Measurements from ENCODE around the gene CFAP58. TPM values are rescaled to one million over a fixed set of nuclear protein-coding genes. Genes with fewer than 3 reads are reported as not detected.

The CFAP58 gene
- total RNA-seq, 4 donors from 2014 or later = 0.13 to 0.36 (median 0.27) TPM; not detected in 1

DNA sequence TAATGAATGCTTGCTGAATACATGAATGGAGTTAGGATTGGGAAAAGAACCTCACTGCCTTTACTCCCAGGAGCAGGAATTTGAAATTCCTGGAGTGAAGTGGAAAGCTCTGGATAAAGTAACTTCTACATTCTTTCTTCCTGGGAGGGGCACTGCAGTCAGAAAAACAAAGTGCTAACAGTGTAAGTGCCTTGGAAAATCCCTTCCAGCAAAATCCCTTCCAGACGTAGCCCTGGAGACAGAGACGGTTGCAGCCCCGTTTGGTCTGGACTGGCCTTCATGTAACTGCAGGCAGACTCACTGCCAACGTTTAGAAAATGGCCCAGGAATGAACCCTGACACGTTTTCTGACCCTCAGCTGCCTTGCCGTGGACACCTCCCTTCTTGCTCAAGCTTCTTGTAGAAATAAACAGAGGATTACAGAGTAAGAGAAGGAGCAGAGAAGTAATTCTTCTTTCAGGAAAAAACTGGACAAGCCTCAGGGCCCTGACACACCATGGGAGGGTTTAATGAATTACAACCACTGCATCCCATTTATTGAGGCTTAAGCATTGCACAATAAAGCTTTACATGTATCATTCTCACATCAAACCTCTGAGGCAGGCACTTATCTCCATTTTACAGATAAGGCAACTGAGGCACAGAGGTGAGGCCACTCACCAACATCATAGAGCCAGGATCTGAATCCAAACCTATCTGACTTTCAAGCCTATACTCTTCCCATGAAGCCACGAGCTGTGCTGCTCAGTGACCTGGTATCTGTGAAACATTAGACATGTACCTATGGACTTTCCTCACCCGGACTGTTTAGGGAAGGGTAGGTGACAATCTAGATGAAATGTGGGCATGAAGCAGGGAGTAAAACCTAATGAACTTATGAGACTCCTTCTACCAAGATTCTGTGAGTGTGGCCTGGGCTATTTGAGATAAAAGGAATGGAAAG, 23.2 kb upstream of the CFAP58 start:
- no peak for TF ChIP-seq POLR2A (IDR thresholded peaks at IDR 0.05)
- TF ChIP-seq, protein P1, sequence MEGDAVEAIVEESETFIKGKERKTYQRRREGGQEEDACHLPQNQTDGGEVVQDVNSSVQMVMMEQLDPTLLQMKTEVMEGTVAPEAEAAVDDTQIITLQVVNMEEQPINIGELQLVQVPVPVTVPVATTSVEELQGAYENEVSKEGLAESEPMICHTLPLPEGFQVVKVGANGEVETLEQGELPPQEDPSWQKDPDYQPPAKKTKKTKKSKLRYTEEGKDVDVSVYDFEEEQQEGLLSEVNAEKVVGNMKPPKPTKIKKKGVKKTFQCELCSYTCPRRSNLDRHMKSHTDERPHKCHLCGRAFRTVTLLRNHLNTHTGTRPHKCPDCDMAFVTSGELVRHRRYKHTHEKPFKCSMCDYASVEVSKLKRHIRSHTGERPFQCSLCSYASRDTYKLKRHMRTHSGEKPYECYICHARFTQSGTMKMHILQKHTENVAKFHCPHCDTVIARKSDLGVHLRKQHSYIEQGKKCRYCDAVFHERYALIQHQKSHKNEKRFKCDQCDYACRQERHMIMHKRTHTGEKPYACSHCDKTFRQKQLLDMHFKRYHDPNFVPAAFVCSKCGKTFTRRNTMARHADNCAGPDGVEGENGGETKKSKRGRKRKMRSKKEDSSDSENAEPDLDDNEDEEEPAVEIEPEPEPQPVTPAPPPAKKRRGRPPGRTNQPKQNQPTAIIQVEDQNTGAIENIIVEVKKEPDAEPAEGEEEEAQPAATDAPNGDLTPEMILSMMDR (IDR thresholded peaks at IDR 0.05 in 4 of 5, conservative IDR thresholded peaks at IDR 0.05 in 1 of 5) = no peak

DNA sequence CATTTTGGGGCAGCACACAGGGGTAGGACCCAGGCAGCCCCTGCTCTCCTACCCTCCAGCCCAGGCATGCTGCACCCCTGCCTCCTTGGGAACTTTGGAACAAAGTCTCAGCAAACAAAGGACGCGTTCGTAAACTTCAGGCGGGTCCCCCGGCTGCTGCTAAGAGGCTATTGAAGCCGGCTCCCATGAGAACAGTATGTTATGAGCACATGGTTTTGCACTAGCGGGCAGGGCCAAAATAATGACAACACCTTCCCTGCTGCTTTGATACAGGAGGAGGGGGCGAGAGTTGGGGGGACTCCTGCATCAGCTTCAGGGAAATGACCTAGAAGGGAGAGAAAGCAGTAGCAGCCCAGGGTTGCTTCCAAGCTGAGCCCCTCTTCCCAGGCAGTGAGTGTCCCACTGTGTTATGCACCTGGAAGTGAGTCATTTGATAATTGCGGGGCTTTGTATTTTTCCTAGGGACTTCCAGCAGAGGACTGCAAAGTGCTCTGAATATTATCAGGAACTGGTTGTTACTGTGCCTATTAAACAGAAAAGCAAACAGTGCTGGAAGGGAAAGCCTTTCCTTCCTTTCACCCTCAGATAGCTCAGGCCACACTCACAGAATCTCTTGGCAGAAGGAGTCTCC, 22.3 kb upstream of the CFAP58 start:
- Histone ChIP-seq H3K9me3 (no peaks in the 10 kb centered on the region), H3K27me3 (no peaks in the 10 kb centered on the region), H3K36me3 (no peaks in the 10 kb centered on the region), H3K27ac (peak overlapping the region; percentile 82 to 97 (median 92)), H3K4me1 (peaks cover 78 to 83% of the 10 kb centered on the region in 2 donors), H3K4me3 (peak overlapping the region in 3 of 4 donors; percentile 4 to 6 (median 6))
- intact Hi-C loops (cut with DNase I; ENCODE audit: low total_unique reads) (loop anchor here (10.0 kb wide), 1 partner anchor 417 kb away; the partner anchor contains the start of gene STN1), in situ Hi-C loops (cut with MboI; ENCODE audit: low sequenced_read_pairs in 4 of 4) (no loop called here)
- no peak for ATAC-seq
- no peak for DNase-seq
- TF ChIP-seq POLR2A (IDR thresholded peaks at IDR 0.05) = peak; percentile 19 to 44
- TF ChIP-seq, protein P1 (IDR thresholded peaks at IDR 0.05 in 4 of 5, conservative IDR thresholded peaks at IDR 0.05 in 1 of 5) = no peak

More for the DNA sequence above, 23.2 kb upstream of the CFAP58 start:
- H3K27me3 ChIP-seq = no peaks in the 10 kb centered on the region
- in situ Hi-C loops (cut with MboI; ENCODE audit: low sequenced_read_pairs in 4 of 4) = no loop called here
- peaks cover 74 to 82% of the 10 kb centered on the region in 2 donors for H3K4me1 ChIP-seq
- H3K9me3 ChIP-seq = no peaks in the 10 kb centered on the region
- peak overlapping the region in 3 of 4 donors; percentile 4 to 6 (median 6) for H3K4me3 ChIP-seq
- peak; percentile 19 to 26 for ATAC-seq
- intact Hi-C loops (cut with DNase I; ENCODE audit: low total_unique reads) = loop anchor here (10.0 kb wide), 1 partner anchor 416 kb away; the partner anchor contains the start of gene STN1
- peak overlapping the region; percentile 82 to 97 (median 92) for H3K27ac ChIP-seq
- no peaks in the 10 kb centered on the region for H3K36me3 ChIP-seq
- DNase-seq = peak; percentile 55 to 75

DNA sequence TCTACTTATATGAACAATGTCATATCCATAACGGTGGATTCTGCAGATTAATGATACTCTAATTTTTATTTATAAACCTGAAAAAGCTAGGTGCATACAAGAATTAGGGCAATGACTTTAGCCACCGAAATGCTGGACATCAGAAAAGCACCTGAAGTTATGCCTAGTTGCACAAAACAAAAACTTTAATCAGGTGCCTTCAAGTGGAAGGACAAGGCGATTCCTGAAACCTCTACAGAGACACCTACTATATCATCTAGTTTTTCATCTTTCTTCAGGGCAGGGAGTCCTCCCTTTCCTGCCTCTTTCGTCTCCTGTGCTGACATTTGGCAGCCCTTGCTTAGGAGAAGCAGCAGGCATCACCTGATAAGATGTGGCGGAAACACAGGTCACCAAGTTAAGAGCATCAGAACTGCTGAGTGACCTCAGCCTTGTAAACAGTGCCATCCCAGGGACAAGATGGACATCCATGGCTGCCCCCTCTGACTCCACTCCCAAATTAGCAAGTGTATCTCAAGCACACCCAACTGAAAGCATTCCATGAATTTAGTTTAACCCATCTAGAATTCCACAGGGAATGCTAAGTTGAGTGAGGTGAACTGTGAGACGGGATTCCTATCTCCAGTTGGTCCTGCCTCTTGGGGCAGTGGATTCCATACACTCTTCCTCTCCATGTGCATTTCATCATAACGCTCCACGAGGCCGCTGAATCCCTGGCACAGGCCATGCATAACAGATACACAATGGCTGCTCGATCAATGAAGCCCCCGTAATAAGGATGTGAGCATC, 21.2 kb upstream of the CFAP58 start:
- no peak for ATAC-seq
- Histone ChIP-seq H3K4me3 (no peak overlapping the region), H3K36me3 (no peaks in the 10 kb centered on the region), H3K4me1 (peaks cover 79 to 87% of the 10 kb centered on the region in 2 donors), H3K9me3 (no peaks in the 10 kb centered on the region), H3K27me3 (no peaks in the 10 kb centered on the region), H3K27ac (peak overlapping the region; percentile 82 to 97 (median 92))
- in situ Hi-C loops (cut with MboI; ENCODE audit: low sequenced_read_pairs in 4 of 4) = no loop called here
- TF ChIP-seq, protein P1 (IDR thresholded peaks at IDR 0.05 in 4 of 5, conservative IDR thresholded peaks at IDR 0.05 in 1 of 5) = no peak
- no peak for TF ChIP-seq POLR2A (IDR thresholded peaks at IDR 0.05)
- DNase-seq = no peak
- intact Hi-C loops (cut with DNase I; ENCODE audit: low total_unique reads) = loop anchor here (10.0 kb wide), 1 partner anchor 418 kb away; the partner anchor contains the start of gene STN1

DNA sequence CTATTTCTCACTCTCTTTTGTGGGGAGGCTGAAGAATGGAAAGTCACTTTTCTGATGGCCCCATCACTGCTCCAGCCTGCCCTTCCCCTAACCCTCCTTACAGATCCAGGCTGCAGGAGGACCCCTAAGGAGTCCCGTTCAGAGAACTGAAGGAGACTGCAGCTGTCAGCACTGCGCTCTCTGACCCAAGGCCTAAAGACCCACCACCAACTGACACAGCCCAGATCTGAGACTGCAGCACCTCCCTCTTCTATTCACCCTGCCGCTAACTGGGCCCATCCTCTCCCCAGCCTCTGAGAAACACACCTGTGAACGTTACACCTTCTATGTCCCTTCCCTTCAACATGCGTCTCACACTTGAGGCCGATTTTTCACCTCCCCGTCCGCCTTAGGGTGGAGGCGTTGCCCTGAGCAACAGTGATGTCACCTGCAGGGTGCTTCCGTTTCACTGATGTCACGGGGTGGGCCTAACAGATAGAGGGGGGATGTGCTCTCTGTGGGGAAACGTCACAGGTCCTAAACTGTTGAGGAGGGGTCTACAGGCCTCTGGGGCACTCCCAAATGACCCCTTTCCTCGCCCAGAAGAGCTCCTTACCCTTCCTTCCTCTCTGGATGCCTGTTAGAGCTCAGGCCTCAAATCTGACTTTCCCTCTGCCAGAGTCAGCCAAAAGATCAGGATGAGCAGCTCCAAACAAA, 20.5 kb upstream of the CFAP58 start:
- intact Hi-C loops (cut with DNase I; ENCODE audit: low total_unique reads) = loop anchor here (10.0 kb wide), 1 partner anchor 418 kb away; the partner anchor contains the start of gene STN1
- no peak for ATAC-seq
- Histone ChIP-seq H3K4me3 (no peak overlapping the region), H3K4me1 (peaks cover 71 to 82% of the 10 kb centered on the region in 2 donors), H3K27ac (peak overlapping the region; percentile 82 to 97 (median 92)), H3K9me3 (no peaks in the 10 kb centered on the region), H3K36me3 (no peaks in the 10 kb centered on the region), H3K27me3 (no peaks in the 10 kb centered on the region)
- no peak for DNase-seq
- TF ChIP-seq POLR2A (IDR thresholded peaks at IDR 0.05) = peak in 1 of 2 donors; percentile 10
- TF ChIP-seq, protein P1 (IDR thresholded peaks at IDR 0.05 in 4 of 5, conservative IDR thresholded peaks at IDR 0.05 in 1 of 5) = no peak
- in situ Hi-C loops (cut with MboI; ENCODE audit: low sequenced_read_pairs in 4 of 4) = no loop called here
